Right lobe of liver (tissue), 6 donors: ENCODE results near the gene GRIK1. TPM values are rescaled to one million over a fixed set of nuclear protein-coding genes. Genes with fewer than 3 reads are reported as not detected.

ENCODE experiments used
- ATAC-seq, 4 donors: fragments of 200-7000 bp; cut with Tn5 transposase; one replicate each; pipeline ENCODE4 v1.9.1; 2020; ENCODE audit warnings: mild to moderate bottlenecking in 4 of 4, moderate library complexity in 4 of 4
- DNase-seq, 3 donors: peaks; one replicate each; pipeline ENCODE4 v3.0.0-alpha.2; 2020
- H3K27ac ChIP-seq, 3 donors: fragments of 200-600 bp; one replicate each; pipeline ENCODE4 v1.8.0; 2022
- H3K27me3 ChIP-seq, 2 donors: fragments of 200-600 bp; one replicate each; pipeline ENCODE4 v1.8.0; 2022
- H3K36me3 ChIP-seq, 4 donors: fragments of 200-600 bp; sonication (generic) in 1 of 4; one replicate each; pipeline versions ENCODE4 v1.5.1 to v1.8.0; 2017 to 2022; ENCODE audit warnings: control low read depth in 1 of 4
- H3K4me1 ChIP-seq, 4 donors: fragments of 200-600 bp; sonication (generic) in 1 of 4; one replicate each; pipeline versions ENCODE4 v1.5.1 to v1.8.0; 2017 to 2022; ENCODE audit warnings: control low read depth in 1 of 4
- H3K4me3 ChIP-seq, 3 donors: fragments of 200-600 bp; one replicate each; pipeline ENCODE4 v1.8.0; 2022
- H3K9me3 ChIP-seq, 4 donors: fragments of 200-600 bp; sonication (generic) in 1 of 4; one replicate each; pipeline versions ENCODE4 v1.5.1 to v1.8.0; 2017 to 2022; ENCODE audit warnings: control low read depth in 1 of 4
- CTCF ChIP-seq, 4 donors: fragments of 200-600 bp in 3 of 4; fragments of 450-650 bp in 1 of 4; IDR thresholded peaks; one replicate each; pipeline versions ENCODE4 v1.5.1 to v1.8.0; 2016 to 2022; ENCODE audit warnings: antibody characterized with exemption in 4 of 4, mild to moderate bottlenecking in 2 of 4
- POLR2A ChIP-seq: fragments of 450-650 bp; IDR thresholded peaks from one replicate; pipeline ENCODE4 v1.6.1; 2017; ENCODE audit warnings: antibody characterized with exemption, mild to moderate bottlenecking
- WGBS: methylation state at CpG from one replicate; pipeline ENCODE4 v1.1.6; 2018; ENCODE audit warnings: low coverage, low lambda C conversion rate; ENCODE audit not compliant: insufficient coverage; ENCODE audit errors: missing lambda C conversion rate; 5-methylcytosine and 5-hydroxymethylcytosine counted together
- intact Hi-C, 2 donors: fragments of 100-400 bp; cut with DNase I; formaldehyde crosslinking; loops; one replicate each; pipeline versions ENCODE4 v1.11.2 to v1.14.1; 2022
- total RNA-seq, 6 experiments: library from RNA; depleted of rRNA in 2 of 6; stranded (reverse); fragments of >200 nt in 2 of 6; fragmentation: NEBNext Ultra II Directional in 3 of 6; extraction: Animal tissue kit (Norgen Biotek cat#: 25700) in 3 of 6; gene quantifications; one replicate each; pipeline versions ENCODE4 v1.1.0 to v1.2.4, GENCODE V29; 2016 to 2023
- donor health status: DM: no; HTN: yes; CAD: no.
- donor health status: DM: no; HTN: no; CAD: no.
- donor health status: DM: no; HTN: no; CAD: no.
- donor health status: DM: no; HTN: yes; CAD: no.
- donor health status: DM: no; HTN: yes; CAD: no.

Gene GRIK1
- total RNA-seq, 6 experiments from 2014 or later, result not detected

- intact Hi-C loops, result no loop called here
- DNase-seq (no peak), ATAC-seq (no peak)
- H3K36me3 ChIP-seq, result no peaks in the 10 kb centered on the region
- H3K4me3 ChIP-seq, result no peak overlapping the region
- H3K4me1 ChIP-seq, result no peaks in the 10 kb centered on the region
- WGBS, result 52% methylated on average over 3 of the region's 3 CpGs
- no peak for TF ChIP-seq CTCF (IDR thresholded peaks at IDR 0.05)
- TF ChIP-seq POLR2A, result no peak
- H3K27ac ChIP-seq, result no peak overlapping the region
- H3K9me3 ChIP-seq, result no peaks in the 10 kb centered on the region
- no peaks in the 10 kb centered on the region for H3K27me3 ChIP-seq
These were observed 309.4 kb downstream of the GRIK1 start for GRCh38 chr21:29630441-29630840.

- TF ChIP-seq POLR2A (no peak), CTCF (IDR thresholded peaks at IDR 0.05) (no peak)
- Histone ChIP-seq H3K4me3 (no peak overlapping the region), H3K36me3 (no peaks in the 10 kb centered on the region), H3K27ac (no peak overlapping the region), H3K4me1 (no peaks in the 10 kb centered on the region), H3K9me3 (no peaks in the 10 kb centered on the region), H3K27me3 (no peaks in the 10 kb centered on the region)
- ATAC-seq, result no peak
- no peak for DNase-seq
- intact Hi-C loops, result no loop called here
These were observed 311.9 kb downstream of the GRIK1 start for GRCh38 chr21:29627905-29628304.

GRCh38 chr21:29626801-29627470 is 312.9 kb downstream of the GRIK1 start:
- Histone ChIP-seq H3K4me3 (no peak overlapping the region), H3K9me3 (no peaks in the 10 kb centered on the region), H3K27me3 (no peaks in the 10 kb centered on the region), H3K4me1 (no peaks in the 10 kb centered on the region), H3K27ac (no peak overlapping the region), H3K36me3 (no peaks in the 10 kb centered on the region)
- WGBS, result 38% methylated on average over 1 of the region's 1 CpG
- ATAC-seq (no peak), DNase-seq (no peak)
- intact Hi-C loops, result no loop called here
- TF ChIP-seq CTCF (IDR thresholded peaks at IDR 0.05) (no peak), POLR2A (no peak)

GRCh38 chr21:29625990-29626389 is 313.8 kb downstream of the GRIK1 start:
- Histone ChIP-seq H3K27ac (no peak overlapping the region), H3K4me1 (no peaks in the 10 kb centered on the region), H3K9me3 (no peaks in the 10 kb centered on the region), H3K27me3 (no peaks in the 10 kb centered on the region), H3K4me3 (no peak overlapping the region), H3K36me3 (no peaks in the 10 kb centered on the region)
- TF ChIP-seq POLR2A, result no peak
- TF ChIP-seq CTCF (IDR thresholded peaks at IDR 0.05), result no peak
- no peak for DNase-seq
- intact Hi-C loops, result no loop called here
- 100% methylated on average over 3 of the region's 3 CpGs for WGBS
- no peak for ATAC-seq

GRCh38 chr21:29624776-29625175 is 315.0 kb downstream of the GRIK1 start:
- no peak for ATAC-seq
- H3K36me3 ChIP-seq, result no peaks in the 10 kb centered on the region
- no peaks in the 10 kb centered on the region for H3K4me1 ChIP-seq
- 79% methylated on average over 6 of the region's 6 CpGs for WGBS
- intact Hi-C loops, result no loop called here
- no peaks in the 10 kb centered on the region for H3K9me3 ChIP-seq
- H3K27ac ChIP-seq, result no peak overlapping the region
- no peaks in the 10 kb centered on the region for H3K27me3 ChIP-seq
- TF ChIP-seq POLR2A, result no peak
- TF ChIP-seq CTCF (IDR thresholded peaks at IDR 0.05), result no peak
- H3K4me3 ChIP-seq, result no peak overlapping the region
- DNase-seq, result no peak
